Raji (cell line): ENCODE measurements around the gene SHLD1.

Experiments
- POLR2A ChIP-seq: IDR thresholded peaks from 2 replicates; pipeline ENCODE4 v1.6.1; 2011; ENCODE audit warnings: low read depth, low read length, control low read depth; ENCODE audit not compliant: insufficient read depth

Gene SHLD1

DNA sequence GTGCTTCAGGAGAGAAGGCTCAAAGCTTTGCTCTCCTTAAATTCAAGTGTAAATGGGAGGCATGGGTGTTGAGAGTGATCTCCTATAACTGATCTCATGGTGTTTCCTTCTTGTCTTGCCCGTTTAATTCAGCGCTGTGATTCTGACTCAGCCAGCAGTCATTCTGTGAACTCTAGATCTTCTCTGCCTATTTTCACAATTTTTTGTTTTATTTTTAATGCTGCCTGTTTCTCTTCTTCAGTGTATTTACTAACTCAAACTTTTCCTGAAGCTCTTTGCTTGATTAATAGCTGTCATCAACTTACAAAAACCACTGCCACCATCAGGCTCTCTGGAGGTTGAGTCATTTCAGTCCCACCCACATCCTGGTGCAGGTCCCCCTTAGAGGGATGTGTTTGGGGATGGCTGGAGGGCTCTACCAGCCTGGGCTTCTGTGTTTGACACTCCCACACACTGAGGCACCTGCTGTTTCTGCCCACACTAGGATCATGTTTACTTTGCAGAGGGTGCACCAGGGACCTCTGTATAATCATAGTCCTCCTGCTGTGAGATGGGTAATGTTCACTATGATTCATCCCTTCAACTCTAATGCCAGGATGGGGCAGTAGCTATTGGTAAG, 94.0 kb downstream of the SHLD1 start:
- TF ChIP-seq POLR2A, result no peak

DNA sequence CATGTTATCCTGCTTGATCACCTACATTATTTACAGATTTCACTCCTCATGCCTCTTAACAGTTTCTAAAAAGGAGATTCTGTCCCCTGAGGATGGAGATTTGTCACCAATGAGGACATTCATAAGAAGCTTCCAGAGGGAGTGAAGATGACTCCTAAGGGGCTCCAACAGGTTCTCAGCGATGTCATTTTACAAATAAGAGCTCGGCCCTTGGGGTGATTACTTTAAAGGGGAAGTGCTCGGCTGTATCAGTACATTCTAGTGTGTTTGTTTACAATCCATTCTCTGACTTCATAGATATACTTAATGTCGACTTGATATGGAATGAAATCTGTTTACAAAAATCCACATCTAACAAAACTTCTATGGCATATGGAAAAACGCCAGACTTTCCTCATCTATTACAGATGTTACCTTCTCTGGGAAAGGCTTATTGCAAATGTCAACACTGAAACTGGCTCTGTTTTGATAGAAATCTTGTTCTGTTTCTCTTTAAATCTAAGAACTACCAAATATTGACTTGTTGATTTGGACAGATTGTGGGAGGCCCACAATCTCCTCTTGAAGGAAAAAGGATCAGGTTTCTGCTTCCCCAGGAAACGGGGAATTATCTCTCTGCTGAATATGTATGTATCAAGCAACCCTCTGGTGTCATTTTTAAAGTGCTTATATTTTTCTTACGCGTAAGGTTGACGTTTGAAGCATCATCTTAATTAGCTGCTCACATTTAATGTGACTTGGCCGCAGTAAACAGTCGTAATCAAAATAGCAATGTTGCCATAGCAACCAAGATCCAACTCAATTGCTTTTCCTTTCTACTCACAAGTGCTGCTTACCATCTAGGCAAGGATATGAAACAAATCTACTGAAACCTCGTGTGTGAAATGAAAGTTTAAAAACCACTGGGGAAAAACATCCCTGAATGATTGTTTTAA, 95.7 kb downstream of the SHLD1 start:
- TF ChIP-seq POLR2A, result no peak

- TF ChIP-seq POLR2A, result no peak
Observed at GRCh38 chr20:5848711-5849505, 98.7 kb downstream of the SHLD1 start.

DNA sequence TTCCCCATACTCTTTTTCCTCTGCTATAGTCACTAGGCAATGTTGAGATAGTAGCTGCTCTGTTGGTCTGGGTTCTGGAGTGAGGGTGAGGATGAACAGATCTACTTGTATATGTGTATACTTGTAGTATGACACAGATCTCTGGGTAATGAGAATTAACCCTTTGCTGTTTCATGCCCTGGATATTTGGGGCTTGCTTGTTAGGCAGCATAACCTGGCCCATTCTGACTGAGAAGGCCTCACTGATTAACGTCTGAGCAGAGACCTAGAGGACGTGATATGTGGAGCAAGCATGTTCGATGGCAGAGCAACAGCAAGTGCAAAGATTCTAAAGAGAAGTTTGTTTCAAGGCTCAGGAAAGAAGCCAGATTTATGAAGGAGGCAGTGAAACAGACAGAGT, 105.7 kb downstream of the SHLD1 start:
- no peak for TF ChIP-seq POLR2A

GRCh38 chr20:5859608-5860007, 109.4 kb downstream of the SHLD1 start:
- no peak for TF ChIP-seq POLR2A

DNA sequence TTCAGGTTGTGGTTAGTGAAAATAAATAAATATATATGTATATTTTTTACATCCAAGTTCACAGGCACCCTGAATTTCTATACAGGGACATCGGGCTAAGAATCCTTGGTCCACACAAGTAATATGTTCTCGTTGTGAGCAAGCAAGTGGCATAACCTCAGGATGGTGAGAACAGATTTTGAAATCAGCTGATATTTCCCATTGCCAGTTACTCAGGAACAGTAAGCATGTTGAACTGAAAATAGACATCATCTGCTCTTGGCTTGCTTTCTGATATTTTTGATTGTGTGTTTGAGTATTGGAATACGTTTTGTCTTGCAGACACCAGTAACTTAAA, 112.5 kb downstream of the SHLD1 start:
- TF ChIP-seq POLR2A, result no peak

GRCh38 chr20:5863040-5863833, 113.0 kb downstream of the SHLD1 start:
- TF ChIP-seq POLR2A, result no peak

- no peak for TF ChIP-seq POLR2A
Observed at GRCh38 chr20:5864428-5864827, 114.2 kb downstream of the SHLD1 start.

GRCh38 chr20:5864873-5865587, 114.8 kb downstream of the SHLD1 start:
- no peak for TF ChIP-seq POLR2A

GRCh38 chr20:5865604-5866003, 115.4 kb downstream of the SHLD1 start:
- no peak for TF ChIP-seq POLR2A

- no peak for TF ChIP-seq POLR2A
Observed at GRCh38 chr20:5870568-5870981, 120.4 kb downstream of the SHLD1 start.

DNA sequence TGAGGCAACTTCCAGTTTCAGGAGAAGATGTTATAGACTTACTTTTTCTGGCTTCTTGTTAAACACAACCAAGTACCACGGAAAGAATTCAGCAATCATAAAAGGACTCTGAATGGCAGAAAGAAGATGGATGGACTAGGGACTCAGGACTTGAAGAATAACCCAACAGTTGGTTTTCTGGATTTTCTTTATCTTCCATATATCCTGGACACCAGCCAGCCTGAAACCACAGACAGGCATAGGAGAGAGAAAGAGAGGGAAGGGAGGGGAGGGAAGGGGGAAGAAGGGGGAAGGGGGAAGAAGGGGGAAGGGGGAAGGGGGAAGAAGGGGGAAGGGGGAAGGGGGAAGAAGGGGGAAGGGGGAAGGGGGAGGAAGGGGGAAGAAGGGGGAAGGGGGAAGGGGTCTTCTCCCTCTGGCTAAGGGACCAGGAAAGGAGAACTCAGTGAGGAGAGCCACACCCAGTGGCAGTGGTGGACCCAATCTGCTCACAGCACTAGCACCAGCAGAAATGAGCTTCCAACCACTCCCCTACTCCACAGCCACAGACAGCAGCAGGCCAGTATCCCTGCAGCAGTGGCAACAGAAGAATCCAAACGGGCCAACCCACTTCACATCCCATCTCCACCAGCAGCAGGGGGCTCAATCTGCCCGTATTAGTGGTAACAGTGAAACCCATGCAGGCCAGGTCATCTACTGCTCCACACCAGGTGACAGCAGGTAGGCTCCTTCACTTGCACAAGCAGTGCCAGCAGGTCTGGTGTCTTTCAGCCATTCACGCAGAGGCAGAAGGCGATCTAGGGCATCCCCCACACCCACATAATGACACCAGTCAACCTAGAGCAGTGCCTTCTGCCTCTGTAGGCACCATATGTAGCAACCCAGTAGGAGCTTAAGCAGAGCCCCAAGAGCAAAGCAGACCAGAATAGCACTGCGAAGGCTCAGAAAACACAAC, 121.5 kb downstream of the SHLD1 start:
- TF ChIP-seq POLR2A, result no peak

DNA sequence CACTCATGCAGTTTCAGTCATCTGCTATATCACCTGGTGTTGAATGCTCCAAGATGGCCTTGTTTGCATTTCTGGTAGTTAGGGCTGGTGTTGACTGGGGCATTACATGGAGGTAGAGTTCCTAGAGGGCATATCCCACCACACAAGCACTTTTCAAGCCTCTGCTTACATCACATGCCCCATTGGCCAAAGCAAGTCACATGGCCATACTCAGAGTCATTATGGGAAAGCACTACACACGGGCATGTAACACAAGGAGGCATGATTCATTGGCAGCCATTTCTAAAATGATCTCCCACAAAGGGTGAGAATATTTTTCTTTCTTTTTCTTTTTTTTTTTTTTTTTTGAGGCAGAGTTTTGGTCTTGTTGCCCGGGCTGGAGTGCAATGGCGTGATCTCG, 126.9 kb downstream of the SHLD1 start:
- no peak for TF ChIP-seq POLR2A

- no peak for TF ChIP-seq POLR2A
Observed at GRCh38 chr20:5880326-5880725, 130.1 kb downstream of the SHLD1 start.

DNA sequence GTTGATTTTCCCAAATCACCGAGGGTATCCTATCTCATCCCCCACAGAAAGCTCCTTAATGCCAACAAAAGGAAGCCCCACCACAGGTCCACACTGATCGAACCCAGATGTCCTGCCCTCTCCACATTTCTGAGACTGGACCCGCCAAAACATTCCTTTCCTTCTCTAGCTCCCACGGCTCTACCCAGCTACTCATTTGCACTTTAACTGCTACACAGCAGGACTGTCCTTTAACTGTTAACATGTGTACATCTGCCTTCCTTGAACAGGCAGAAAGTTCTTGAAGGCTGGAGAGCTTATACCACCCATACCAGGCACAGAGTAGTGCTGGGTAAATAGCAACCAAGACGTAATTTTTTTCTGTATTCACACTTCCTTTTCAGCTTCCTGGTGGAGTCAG, 131.5 kb downstream of the SHLD1 start:
- no peak for TF ChIP-seq POLR2A
